Right lobe of liver (tissue), 6 donors: ENCODE measurements around the gene UGT2B10. TPM values are rescaled to one million over a fixed set of nuclear protein-coding genes. Genes with fewer than 3 reads are reported as not detected.

Experiments
- ATAC-seq, 4 donors: fragments of 200-7000 bp; cut with Tn5 transposase; one replicate each; pipeline ENCODE4 v1.9.1; 2020; ENCODE audit warnings: mild to moderate bottlenecking in 4 of 4, moderate library complexity in 4 of 4
- DNase-seq, 3 donors: peaks; one replicate each; pipeline ENCODE4 v3.0.0-alpha.2; 2020
- H3K27ac ChIP-seq, 3 donors: fragments of 200-600 bp; one replicate each; pipeline ENCODE4 v1.8.0; 2022
- H3K27me3 ChIP-seq, 2 donors: fragments of 200-600 bp; one replicate each; pipeline ENCODE4 v1.8.0; 2022
- H3K36me3 ChIP-seq, 4 donors: fragments of 200-600 bp; sonication (generic) in 1 of 4; one replicate each; pipeline versions ENCODE4 v1.5.1 to v1.8.0; 2017 to 2022; ENCODE audit warnings: control low read depth in 1 of 4
- H3K4me1 ChIP-seq, 4 donors: fragments of 200-600 bp; sonication (generic) in 1 of 4; one replicate each; pipeline versions ENCODE4 v1.5.1 to v1.8.0; 2017 to 2022; ENCODE audit warnings: control low read depth in 1 of 4
- H3K4me3 ChIP-seq, 3 donors: fragments of 200-600 bp; one replicate each; pipeline ENCODE4 v1.8.0; 2022
- H3K9me3 ChIP-seq, 4 donors: fragments of 200-600 bp; sonication (generic) in 1 of 4; one replicate each; pipeline versions ENCODE4 v1.5.1 to v1.8.0; 2017 to 2022; ENCODE audit warnings: control low read depth in 1 of 4
- POLR2A ChIP-seq: fragments of 450-650 bp; IDR thresholded peaks from one replicate; pipeline ENCODE4 v1.6.1; 2017; ENCODE audit warnings: antibody characterized with exemption, mild to moderate bottlenecking
- WGBS: methylation state at CpG from one replicate; pipeline ENCODE4 v1.1.6; 2018; ENCODE audit warnings: low coverage, low lambda C conversion rate; ENCODE audit not compliant: insufficient coverage; ENCODE audit errors: missing lambda C conversion rate; 5-methylcytosine and 5-hydroxymethylcytosine counted together
- intact Hi-C, 2 donors: fragments of 100-400 bp; cut with DNase I; formaldehyde crosslinking; loops; one replicate each; pipeline versions ENCODE4 v1.11.2 to v1.14.1; 2022
- total RNA-seq, 6 experiments: library from RNA; depleted of rRNA in 2 of 6; stranded (reverse); fragments of >200 nt in 2 of 6; fragmentation: NEBNext Ultra II Directional in 3 of 6; extraction: Animal tissue kit (Norgen Biotek cat#: 25700) in 3 of 6; gene quantifications; one replicate each; pipeline versions ENCODE4 v1.1.0 to v1.2.4, GENCODE V29; 2016 to 2023
- TF ChIP-seq, protein P1 (sequence below), 4 donors: fragments of 200-600 bp in 3 of 4; fragments of 450-650 bp in 1 of 4; IDR thresholded peaks; one replicate each; pipeline versions ENCODE4 v1.5.1 to v1.8.0; 2016 to 2022; ENCODE audit warnings: antibody characterized with exemption in 4 of 4, mild to moderate bottlenecking in 2 of 4
- donor health status: DM: no; HTN: yes; CAD: no.
- donor health status: DM: no; HTN: no; CAD: no.
- donor health status: DM: no; HTN: no; CAD: no.
- donor health status: DM: no; HTN: yes; CAD: no.
- donor health status: DM: no; HTN: yes; CAD: no.

Gene UGT2B10
- total RNA-seq, 6 experiments from 2014 or later: 23.0 to 588 (median 201) TPM

GRCh38 chr4:68865760-68866159, 50.0 kb downstream of the UGT2B10 start:
- WGBS: 71% methylated on average over 5 of the region's 5 CpGs
- peak overlapping the region in 2 of 3 donors; percentile 62 to 76 for H3K27ac ChIP-seq
- no peaks in the 10 kb centered on the region for H3K27me3 ChIP-seq
- TF ChIP-seq POLR2A: no peak
- TF ChIP-seq, protein P1, sequence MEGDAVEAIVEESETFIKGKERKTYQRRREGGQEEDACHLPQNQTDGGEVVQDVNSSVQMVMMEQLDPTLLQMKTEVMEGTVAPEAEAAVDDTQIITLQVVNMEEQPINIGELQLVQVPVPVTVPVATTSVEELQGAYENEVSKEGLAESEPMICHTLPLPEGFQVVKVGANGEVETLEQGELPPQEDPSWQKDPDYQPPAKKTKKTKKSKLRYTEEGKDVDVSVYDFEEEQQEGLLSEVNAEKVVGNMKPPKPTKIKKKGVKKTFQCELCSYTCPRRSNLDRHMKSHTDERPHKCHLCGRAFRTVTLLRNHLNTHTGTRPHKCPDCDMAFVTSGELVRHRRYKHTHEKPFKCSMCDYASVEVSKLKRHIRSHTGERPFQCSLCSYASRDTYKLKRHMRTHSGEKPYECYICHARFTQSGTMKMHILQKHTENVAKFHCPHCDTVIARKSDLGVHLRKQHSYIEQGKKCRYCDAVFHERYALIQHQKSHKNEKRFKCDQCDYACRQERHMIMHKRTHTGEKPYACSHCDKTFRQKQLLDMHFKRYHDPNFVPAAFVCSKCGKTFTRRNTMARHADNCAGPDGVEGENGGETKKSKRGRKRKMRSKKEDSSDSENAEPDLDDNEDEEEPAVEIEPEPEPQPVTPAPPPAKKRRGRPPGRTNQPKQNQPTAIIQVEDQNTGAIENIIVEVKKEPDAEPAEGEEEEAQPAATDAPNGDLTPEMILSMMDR (IDR thresholded peaks at IDR 0.05): no peak
- no peak overlapping the region for H3K4me3 ChIP-seq
- H3K9me3 ChIP-seq: no peaks in the 10 kb centered on the region
- intact Hi-C loops: no loop called here
- H3K4me1 ChIP-seq: peaks cover 0 to 43% (median 10%) of the 10 kb centered on the region in 4 donors
- H3K36me3 ChIP-seq: no peaks in the 10 kb centered on the region
- ATAC-seq (no peak), DNase-seq (no peak)

DNA sequence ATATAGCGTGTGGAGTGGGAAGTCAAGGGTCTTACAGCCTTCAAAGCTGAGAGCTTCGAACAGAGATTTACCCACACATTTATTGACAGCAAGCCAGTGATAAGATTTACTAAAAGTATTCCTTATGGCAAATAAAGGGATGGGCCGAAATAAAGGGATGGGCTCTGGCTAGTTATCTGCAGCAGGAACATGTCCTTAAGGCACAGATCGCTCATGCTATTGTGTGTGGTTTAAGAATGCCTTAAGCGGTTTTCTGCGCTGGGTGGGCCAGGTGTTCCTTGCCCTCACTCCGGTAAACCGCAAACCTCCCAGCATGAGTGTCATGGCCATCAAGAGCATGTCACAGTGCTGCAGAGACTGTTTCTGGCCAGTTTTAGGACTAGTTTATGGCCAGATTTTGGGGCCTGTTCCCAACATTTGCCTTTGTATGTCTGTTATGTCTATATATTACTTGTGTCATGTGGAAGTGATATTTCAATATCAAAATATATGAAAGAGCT, 53.5 kb downstream of the UGT2B10 start:
- H3K27me3 ChIP-seq: no peaks in the 10 kb centered on the region
- no peak for TF ChIP-seq POLR2A
- TF ChIP-seq, protein P1 (IDR thresholded peaks at IDR 0.05): no peak
- 79% methylated on average over 7 of the region's 8 CpGs for whole genome bisulfite sequencing
- H3K27ac ChIP-seq: no peak overlapping the region
- no peaks in the 10 kb centered on the region for H3K9me3 ChIP-seq
- DNase-seq (no peak), ATAC-seq (no peak)
- intact Hi-C loops: no loop called here
- peaks cover 0 to 49% (median 6%) of the 10 kb centered on the region in 4 donors for H3K4me1 ChIP-seq
- no peaks in the 10 kb centered on the region for H3K36me3 ChIP-seq
- no peak overlapping the region for H3K4me3 ChIP-seq

DNA sequence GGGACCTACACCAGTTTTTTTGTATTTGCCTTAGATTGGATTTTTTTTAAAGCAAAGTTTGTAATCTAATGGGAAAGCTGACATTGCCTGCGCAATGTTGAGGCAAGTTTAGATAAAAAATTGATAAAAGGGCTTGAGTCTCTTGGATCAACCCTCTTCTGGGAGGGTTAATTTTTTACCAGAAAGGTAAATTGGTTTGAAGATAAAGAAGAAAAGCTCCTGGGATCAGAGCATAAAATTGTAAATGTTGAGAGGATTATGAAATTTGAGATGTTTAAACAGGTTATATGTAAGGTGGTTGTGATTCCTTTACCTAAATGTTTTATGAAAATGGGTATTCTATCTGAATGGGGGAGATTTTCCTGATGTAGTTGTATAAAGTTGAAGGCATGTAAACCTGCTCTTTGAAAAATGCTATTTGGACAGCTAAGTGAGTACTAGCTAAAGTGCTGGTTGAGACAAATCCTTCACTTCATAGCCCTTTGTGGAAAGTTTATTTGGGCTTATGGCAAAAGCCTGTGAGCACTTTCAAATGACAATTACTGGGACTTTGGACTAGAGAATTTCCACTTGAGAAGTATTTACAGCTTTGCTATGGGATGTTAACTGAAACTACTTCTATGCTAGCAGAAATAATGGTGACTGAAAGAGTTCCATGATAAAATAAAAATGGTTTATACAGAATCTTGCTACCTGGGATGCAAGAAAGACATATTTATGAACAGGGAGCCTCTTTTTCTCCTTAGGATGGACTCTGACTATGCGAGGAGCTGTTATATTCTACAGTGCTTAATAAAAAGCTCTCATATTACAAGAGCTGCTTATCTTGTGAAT, 56.2 kb downstream of the UGT2B10 start:
- no peak for TF ChIP-seq POLR2A
- TF ChIP-seq, protein P1 (IDR thresholded peaks at IDR 0.05): no peak
- Histone ChIP-seq H3K27ac (peak overlapping the region; percentile 1 to 83 (median 68)), H3K27me3 (no peaks in the 10 kb centered on the region), H3K36me3 (no peaks in the 10 kb centered on the region), H3K9me3 (no peaks in the 10 kb centered on the region), H3K4me3 (peak overlapping the region in 2 of 3 donors; percentile 3 to 12), H3K4me1 (peaks cover 0 to 44% (median 6%) of the 10 kb centered on the region in 4 donors)
- 23% methylated on average over 2 of the region's 2 CpGs for WGBS
- intact Hi-C loops: no loop called here
- DNase-seq (no peak), ATAC-seq (peak; percentile 68 to 79 (median 74))

GRCh38 chr4:68872643-68873502, 57.1 kb downstream of the UGT2B10 start:
- peak overlapping the region in 2 of 3 donors; percentile 3 to 12 for H3K4me3 ChIP-seq
- DNase-seq (no peak), ATAC-seq (peak in 2 of 4 donors; percentile 22 to 37)
- intact Hi-C loops: no loop called here
- no peaks in the 10 kb centered on the region for H3K36me3 ChIP-seq
- no peaks in the 10 kb centered on the region for H3K27me3 ChIP-seq
- TF ChIP-seq, protein P1 (IDR thresholded peaks at IDR 0.05): peak in 3 of 4 donors; percentile 8 to 39 (median 39)
- no peak for TF ChIP-seq POLR2A
- H3K4me1 ChIP-seq: peaks cover 0 to 49% (median 6%) of the 10 kb centered on the region in 4 donors
- H3K27ac ChIP-seq: peak overlapping the region; percentile 1 to 83 (median 68)
- H3K9me3 ChIP-seq: no peaks in the 10 kb centered on the region
- 15% methylated on average over 3 of the region's 3 CpGs for WGBS
